IMR-90 (cell line): Measurements from ENCODE around the gene HMCN1. TPM values are rescaled to one million over a fixed set of nuclear protein-coding genes. Genes with fewer than 3 reads are reported as not detected.

ENCODE experiments used
- ATAC-seq: fragments of 200-7000 bp; cut with Tn5 transposase; 2 replicates; pipeline ENCODE4 v1.9.1; 2020; ENCODE audit warnings: low read depth, mild to moderate bottlenecking, moderate library complexity
- BruUV-seq: library from RNA; stranded (reverse); fragments of 400-500 nt; replicated peaks from 2 replicates; lab custom pipeline; 2021; lab: Mats Ljungman, UMichigan
- CTCF ChIA-PET: fragments of 300-600 bp; formaldehyde crosslinking; extraction: SDS; loops from one replicate; lab custom pipeline; 2021; ENCODE audit warnings: antibody characterized with exemption; lab: Yijun Ruan, JAX
- POLR2A ChIA-PET: fragments of 300-600 bp; sonication (Branson Sonifier 250); formaldehyde crosslinking; loops from one replicate; lab custom pipeline; 2022; ENCODE audit warnings: antibody characterized with exemption; ENCODE audit not compliant: unreplicated experiment; lab: Charles Lee
- DNase-seq: peaks from one replicate; pipeline ENCODE4 v3.0.0; 2013
- H2AFZ ChIP-seq: replicated peaks from 2 replicates; pipeline ENCODE3; 2013; ENCODE audit warnings: low read length, mild to moderate bottlenecking; ENCODE audit not compliant: poor library complexity
- H2AK5ac ChIP-seq: 2 replicates; pipeline ENCODE4 v1.6.1; 2013; ENCODE audit warnings: low read depth, low read length, inconsistent platforms
- H2AK9ac ChIP-seq: replicated peaks from 2 replicates; pipeline ENCODE3; 2013; ENCODE audit warnings: mild to moderate bottlenecking, low read depth, low read length, moderate library complexity; ENCODE audit not compliant: poor library complexity
- H2BK120ac ChIP-seq: 2 replicates; pipeline ENCODE4 v1.6.1; 2013; ENCODE audit warnings: low read depth, low read length, inconsistent platforms
- H2BK15ac ChIP-seq: 3 replicates; pipeline ENCODE4 v1.6.1; 2013; ENCODE audit warnings: low read depth, low read length, inconsistent platforms
- H2BK20ac ChIP-seq: 2 replicates; pipeline ENCODE4 v1.6.1; 2013; ENCODE audit warnings: low read depth, mild to moderate bottlenecking, inconsistent platforms, low read length, moderate library complexity
- H2BK5ac ChIP-seq: 2 replicates; pipeline ENCODE4 v1.6.1; 2013; ENCODE audit warnings: mild to moderate bottlenecking, low read depth, low read length, inconsistent platforms; ENCODE audit not compliant: poor library complexity, severe bottlenecking
- H3K14ac ChIP-seq: replicated peaks from 2 replicates; pipeline ENCODE4 v1.6.1; 2013; ENCODE audit warnings: low read depth, low read length, inconsistent platforms
- H3K18ac ChIP-seq: 2 replicates; pipeline ENCODE4 v1.6.1; 2013; ENCODE audit warnings: low read depth, low read length, control low read depth
- H3K23ac ChIP-seq: 2 replicates; pipeline ENCODE4 v1.6.1; 2013; ENCODE audit warnings: low read depth, low read length, inconsistent platforms
- H3K27ac ChIP-seq: 2 replicates; pipeline ENCODE4 v1.5.1; 2013; ENCODE audit warnings: mild to moderate bottlenecking, control low read depth, low read length; ENCODE audit not compliant: insufficient read depth
- H3K27me3 ChIP-seq: 2 replicates; pipeline ENCODE4 v1.6.1; 2013; ENCODE audit warnings: low read length; ENCODE audit not compliant: control insufficient read depth, insufficient read depth
- H3K36me3 ChIP-seq: 2 replicates; pipeline ENCODE4 v1.6.1; 2013; ENCODE audit warnings: low read length, mixed read lengths; ENCODE audit not compliant: control insufficient read depth, insufficient read depth
- H3K4ac ChIP-seq: 2 replicates; pipeline ENCODE4 v1.6.1; 2013; ENCODE audit warnings: low read depth, low read length, inconsistent platforms
- H3K4me1 ChIP-seq: 2 replicates; pipeline ENCODE4 v1.6.1; 2013; ENCODE audit warnings: low read length, mixed read lengths; ENCODE audit not compliant: control insufficient read depth, insufficient read depth
- H3K4me2 ChIP-seq: 2 replicates; pipeline ENCODE4 v1.6.1; 2013; ENCODE audit warnings: low read depth, mild to moderate bottlenecking, control low read depth, low read length, moderate library complexity
- H3K4me3 ChIP-seq: 2 replicates; pipeline ENCODE4 v1.5.1; 2013; ENCODE audit warnings: low read depth, mild to moderate bottlenecking, control low read depth, low read length, moderate library complexity; ENCODE audit not compliant: insufficient read depth
- H3K56ac ChIP-seq: 2 replicates; pipeline ENCODE4 v1.6.1; 2013; ENCODE audit warnings: low read length, inconsistent platforms; ENCODE audit not compliant: insufficient read depth; ENCODE audit errors: extremely low read depth
- H3K79me1 ChIP-seq, 2 experiments: 2 replicates each; pipeline ENCODE4 v1.6.1; 2013; ENCODE audit warnings: low read length in 2 of 2, inconsistent platforms in 1 of 2, low read depth in 1 of 2
- H3K9ac ChIP-seq: 2 replicates; pipeline ENCODE4 v1.6.1; 2013; ENCODE audit warnings: low read depth, low read length, control low read depth
- H3K9me1 ChIP-seq: 2 replicates; pipeline ENCODE4 v1.6.1; 2013; ENCODE audit warnings: low read length, inconsistent platforms; ENCODE audit not compliant: insufficient read depth
- H3K9me3 ChIP-seq: 2 replicates; pipeline ENCODE4 v1.6.1; 2013; ENCODE audit warnings: low read length; ENCODE audit not compliant: control insufficient read depth, insufficient read depth
- H4K20me1 ChIP-seq: 2 replicates; pipeline ENCODE4 v1.6.1; 2013; ENCODE audit warnings: low read length, inconsistent platforms; ENCODE audit not compliant: insufficient read depth
- H4K5ac ChIP-seq: 2 replicates; pipeline ENCODE4 v1.6.1; 2013; ENCODE audit warnings: mild to moderate bottlenecking, low read depth, low read length, control low read depth
- H4K8ac ChIP-seq, 2 experiments: 2 replicates each; pipeline ENCODE4 v1.6.1; 2013; ENCODE audit warnings: low read depth in 2 of 2, low read length in 2 of 2, control low read depth in 1 of 2, inconsistent platforms in 1 of 2
- H4K91ac ChIP-seq: 2 replicates; pipeline ENCODE4 v1.6.1; 2013; ENCODE audit warnings: low read depth, low read length, inconsistent platforms; ENCODE audit not compliant: insufficient read depth
- BHLHE40 ChIP-seq: fragments of 150-350 bp; IDR thresholded peaks from 2 replicates; pipeline ENCODE4 v1.6.1; 2016; ENCODE audit warnings: mild to moderate bottlenecking, low read depth, low read length
- CEBPB ChIP-seq: IDR thresholded peaks from 2 replicates; pipeline ENCODE4 v1.6.1; 2012; ENCODE audit warnings: low read depth, low read length, improper control_type of control experiment
- CHD1 ChIP-seq: IDR thresholded peaks from 2 replicates; pipeline ENCODE4 v1.6.1; 2012; ENCODE audit warnings: low read depth, low read length, improper control_type of control experiment
- CTCF ChIP-seq: conservative IDR thresholded peaks from 2 replicates; pipeline ENCODE4 v1.5.1; 2012; ENCODE audit warnings: mild to moderate bottlenecking, low read depth, low read length, improper control_type of control experiment
- ELK1 ChIP-seq: fragments of 150-350 bp; IDR thresholded peaks from 2 replicates; pipeline ENCODE4 v1.6.1; 2016; ENCODE audit warnings: low read depth, mild to moderate bottlenecking, low read length, moderate library complexity, borderline replicate concordance
- FOS ChIP-seq: fragments of 150-350 bp; IDR thresholded peaks from 2 replicates; pipeline ENCODE4 v1.6.1; 2016; ENCODE audit warnings: low read depth, low read length
- MAFK ChIP-seq: IDR thresholded peaks from 2 replicates; pipeline ENCODE4 v1.6.1; 2012; ENCODE audit warnings: low read depth, low read length, improper control_type of control experiment
- MAZ ChIP-seq: IDR thresholded peaks from 2 replicates; pipeline ENCODE4 v1.6.1; 2012; ENCODE audit warnings: low read depth, mild to moderate bottlenecking, low read length, improper control_type of control experiment, moderate library complexity, borderline replicate concordance
- MXI1 ChIP-seq: IDR thresholded peaks from 2 replicates; pipeline ENCODE4 v1.6.1; 2012; ENCODE audit warnings: low read depth, mild to moderate bottlenecking, low read length, moderate library complexity, borderline replicate concordance
- NFE2L2 ChIP-seq: fragments of 150-350 bp; IDR thresholded peaks from 2 replicates; pipeline ENCODE4 v1.6.1; 2016; ENCODE audit warnings: low read depth, mild to moderate bottlenecking, low read length
- POLR2A ChIP-seq: IDR thresholded peaks from 2 replicates; pipeline ENCODE4 v1.6.1; 2012; ENCODE audit warnings: mild to moderate bottlenecking, low read depth, low read length
- RAD21 ChIP-seq: IDR thresholded peaks from 2 replicates; pipeline ENCODE4 v1.6.1; 2012; ENCODE audit warnings: low read length, improper control_type of control experiment
- RCOR1 ChIP-seq: IDR thresholded peaks from 2 replicates; pipeline ENCODE4 v1.6.1; 2012; ENCODE audit warnings: mild to moderate bottlenecking, low read length, improper control_type of control experiment; ENCODE audit not compliant: insufficient replicate concordance
- RFX5 ChIP-seq: IDR thresholded peaks from 2 replicates; pipeline ENCODE4 v1.8.0; 2012; ENCODE audit warnings: low read depth, mild to moderate bottlenecking, low read length, moderate library complexity
- SMC3 ChIP-seq: fragments of 150-350 bp; IDR thresholded peaks from 2 replicates; pipeline ENCODE4 v1.6.1; 2016; ENCODE audit warnings: low read depth, mild to moderate bottlenecking, antibody characterized with exemption, low read length, moderate library complexity
- USF2 ChIP-seq: fragments of 150-350 bp; IDR thresholded peaks from 2 replicates; pipeline ENCODE4 v1.6.1; 2017; ENCODE audit warnings: mild to moderate bottlenecking, antibody characterized with exemption, low read length, low read depth
- WGBS, 2 experiments: methylation state at CpG; one replicate each; pipeline versions ENCODE4 v1.1.5 to v1.1.7; 2013; ENCODE audit warnings: missing lambda C conversion rate in 2 of 2; ENCODE audit not compliant: insufficient read length in 1 of 2; ENCODE audit errors: extremely low coverage in 2 of 2; 5-methylcytosine and 5-hydroxymethylcytosine counted together
- dilution Hi-C: fragments of 300-500 bp; cut with HindIII; formaldehyde crosslinking; loops from one replicate; pipeline ENCODE4 v1.14.3; 2018; ENCODE audit warnings: low sequenced_read_pairs; ENCODE audit not compliant: unreplicated experiment
- in situ Hi-C: fragments of 300-500 bp; cut with MboI; formaldehyde crosslinking; loops from 3 replicates; pipeline ENCODE4 v1.14.3; 2019; ENCODE audit warnings: low sequenced_read_pairs, inconsistent platforms, mixed read lengths
- intact Hi-C: fragments of 100-400 bp; cut with micrococcal nuclease; formaldehyde crosslinking; loops from 2 replicates; pipeline ENCODE4 v1.10.0; 2022
- polyA plus RNA-seq, 3 experiments: library from polyadenylated mRNA; depleted of rRNA; stranded (reverse); fragments of >200 nt; gene quantifications; 2 replicates each; pipeline ENCODE4 v1.2.3, GENCODE V29; 2012; ENCODE audit warnings: low replicate concordance in 1 of 3
- total RNA-seq: library from RNA; depleted of rRNA; stranded (reverse); fragments of >200 nt; gene quantifications from 2 replicates; pipeline ENCODE4 v1.2.3, GENCODE V29; 2012

The HMCN1 gene
- total and polyA plus RNA-seq, 2 of the 4 experiments (the other 2 are of a cell fraction), result 6.1 to 11.7 TPM

GRCh38 chr1:186206048-186206570 is 471.9 kb downstream of the HMCN1 start:
- Histone ChIP-seq H3K79me1 (no peaks in the 10 kb centered on the region), H2AK9ac (no peak overlapping the region), H2BK15ac (no peak overlapping the region), H2BK5ac (no peak overlapping the region), H3K4me1 (peaks cover 9% of the 10 kb centered on the region; the same call in 1 of the 2 replicates), H2BK20ac (no peak overlapping the region), H3K9me3 (no peaks in the 10 kb centered on the region), H3K14ac (no peak overlapping the region), H4K91ac (no peak overlapping the region), H3K4ac (no peak overlapping the region), H3K9ac (no peak overlapping the region), H4K8ac (no peak overlapping the region), H2AK5ac (no peak overlapping the region), H3K23ac (no peak overlapping the region), H4K20me1 (no peaks in the 10 kb centered on the region), H3K9me1 (peaks cover 4% of the 10 kb centered on the region; the same call in 1 of the 2 replicates), H3K56ac (no peak overlapping the region), H3K27me3 (no peaks in the 10 kb centered on the region), H3K4me3 (no peak overlapping the region), H3K36me3 (no peaks in the 10 kb centered on the region), H2BK120ac (no peak overlapping the region), H3K18ac (no peak overlapping the region), H3K27ac (no peak overlapping the region), H4K5ac (no peak overlapping the region), H2AFZ (no peak overlapping the region), H3K4me2 (no peak overlapping the region)
- no TSS peak for BruUV-seq
- ATAC-seq (no peak), DNase-seq (no peak)
- ChIA-PET POLR2A (no interaction called here), CTCF (no interaction called here)
- intact Hi-C loops (no loop called here), dilution Hi-C loops (no loop called here), in situ Hi-C loops (loop anchor here (10.0 kb wide), 1 partner anchor 481 kb away; no protein-coding TSS in a partner anchor)
- no CpG with 5 or more reads among the region's 7 CpGs for WGBS, 2 experiments
- TF ChIP-seq RCOR1, result no peak
- no peak for TF ChIP-seq USF2
- TF ChIP-seq MXI1, result no peak
- no peak for TF ChIP-seq RAD21
- TF ChIP-seq SMC3, result no peak
- no peak for TF ChIP-seq ELK1
- TF ChIP-seq CTCF, result no peak
- TF ChIP-seq MAZ, result no peak
- no peak for TF ChIP-seq POLR2A
- TF ChIP-seq RFX5, result no peak
- no peak for TF ChIP-seq MAFK
- TF ChIP-seq NFE2L2, result no peak
- TF ChIP-seq CHD1, result no peak
- TF ChIP-seq FOS, result no peak
- TF ChIP-seq BHLHE40, result no peak
- no peak for TF ChIP-seq CEBPB
